Ectodermal cell (in vitro differentiated cells): Measurements from ENCODE around the gene FNDC3B.

Source experiments
- H3K27ac ChIP-seq: 2 replicates; pipeline ENCODE4 v1.7.0; 2013; ENCODE audit warnings: mild to moderate bottlenecking, low read depth, low read length; ENCODE audit not compliant: insufficient read depth, poor library complexity, severe bottlenecking
- H3K27me3 ChIP-seq: 2 replicates; pipeline ENCODE4 v1.7.0; 2013; ENCODE audit warnings: mild to moderate bottlenecking, low read length; ENCODE audit not compliant: insufficient read depth, control insufficient read depth, poor library complexity, severe bottlenecking
- H3K36me3 ChIP-seq: one replicate; pipeline ENCODE4 v1.7.0; 2013; ENCODE audit warnings: low read length; ENCODE audit not compliant: control insufficient read depth, insufficient read depth
- H3K4me1 ChIP-seq: one replicate; pipeline ENCODE4 v1.7.0; 2013; ENCODE audit warnings: low read length; ENCODE audit not compliant: control insufficient read depth, insufficient read depth
- H3K4me3 ChIP-seq: 2 replicates; pipeline ENCODE4 v1.7.0; 2013; ENCODE audit warnings: low read depth, low read length, control low read depth; ENCODE audit not compliant: insufficient read depth
- H3K9me3 ChIP-seq: 2 replicates; pipeline ENCODE4 v1.7.0; 2013; ENCODE audit warnings: mild to moderate bottlenecking, low read length, moderate library complexity; ENCODE audit not compliant: control insufficient read depth
- WGBS, 2 experiments: methylation state at CpG; one replicate each; pipeline ENCODE4 v1.1.7; 2013; ENCODE audit warnings: missing lambda C conversion rate in 2 of 2; 5-methylcytosine and 5-hydroxymethylcytosine counted together

FNDC3B gene

DNA sequence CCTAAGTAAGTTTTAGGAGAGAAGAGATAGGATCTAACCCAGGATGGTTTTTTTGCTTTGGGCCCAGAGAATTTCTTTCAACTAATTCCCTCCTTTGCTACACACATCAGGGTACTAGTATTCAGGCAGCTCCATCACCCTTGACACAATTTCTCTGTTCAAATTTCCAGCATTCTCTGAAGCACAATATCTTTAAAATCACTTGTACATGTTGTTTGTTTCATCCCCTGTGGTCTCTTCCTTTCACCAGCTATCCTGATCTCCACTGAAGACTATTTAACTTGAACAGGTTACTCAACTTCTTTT, 32.4 kb upstream of the FNDC3B start:
- no peak overlapping the region for H3K27ac ChIP-seq
- no peaks in the 10 kb centered on the region for H3K9me3 ChIP-seq
- no peaks in the 10 kb centered on the region for H3K27me3 ChIP-seq
- no peaks in the 10 kb centered on the region for H3K4me1 ChIP-seq
- no peak overlapping the region for H3K4me3 ChIP-seq
- no peaks in the 10 kb centered on the region for H3K36me3 ChIP-seq

DNA sequence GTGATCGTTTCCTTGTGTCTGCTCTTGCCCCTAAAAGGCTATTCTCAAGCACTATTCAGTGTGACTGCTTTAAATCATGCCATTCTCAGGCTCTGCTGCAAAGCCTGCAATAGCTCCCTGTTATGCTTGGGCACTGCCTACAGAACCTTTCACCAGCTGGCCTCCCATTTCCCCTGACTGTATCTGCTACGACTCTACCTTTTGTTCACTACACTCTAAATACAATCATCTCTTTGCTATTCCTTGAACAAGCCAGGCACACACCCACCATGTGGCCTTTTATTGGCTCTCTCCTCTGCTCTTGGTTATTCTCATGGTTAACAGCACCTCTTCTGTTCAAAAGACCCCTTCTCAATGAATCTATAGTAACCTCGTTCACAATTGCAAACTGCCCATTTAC, 29.6 kb upstream of the FNDC3B start:
- no peaks in the 10 kb centered on the region for H3K36me3 ChIP-seq
- no peak overlapping the region for H3K27ac ChIP-seq
- H3K4me3 ChIP-seq: no peak overlapping the region
- no peaks in the 10 kb centered on the region for H3K4me1 ChIP-seq
- no peaks in the 10 kb centered on the region for H3K27me3 ChIP-seq
- H3K9me3 ChIP-seq: no peaks in the 10 kb centered on the region
- 29 to 30% methylated on average over 3 of the region's 3 CpGs for WGBS, 2 experiments

DNA sequence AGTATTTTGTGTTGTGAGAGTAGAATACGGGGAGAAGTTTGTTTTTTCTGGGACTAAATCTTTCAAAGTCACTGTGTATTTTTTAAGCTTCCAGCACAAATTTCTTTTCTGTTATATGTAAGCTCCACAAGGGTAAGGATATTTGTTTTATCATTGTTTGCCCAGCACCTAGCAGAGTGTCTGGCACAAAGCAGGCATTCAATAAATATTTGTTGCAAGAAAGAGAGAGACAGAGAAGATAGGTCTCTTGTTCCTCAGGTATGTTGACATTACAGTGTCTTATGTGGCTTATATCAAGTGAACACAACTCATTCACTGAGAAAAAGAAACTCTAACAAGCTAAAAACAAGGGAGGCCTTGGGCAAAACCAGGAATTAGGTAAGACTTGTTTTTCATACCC, 26.6 kb upstream of the FNDC3B start:
- Histone ChIP-seq H3K4me3 (no peak overlapping the region), H3K36me3 (no peaks in the 10 kb centered on the region), H3K27ac (no peak overlapping the region), H3K4me1 (no peaks in the 10 kb centered on the region), H3K9me3 (no peaks in the 10 kb centered on the region), H3K27me3 (no peaks in the 10 kb centered on the region)
- WGBS, 2 experiments: 91 to 92% methylated on average over 1 of the region's 1 CpG

DNA sequence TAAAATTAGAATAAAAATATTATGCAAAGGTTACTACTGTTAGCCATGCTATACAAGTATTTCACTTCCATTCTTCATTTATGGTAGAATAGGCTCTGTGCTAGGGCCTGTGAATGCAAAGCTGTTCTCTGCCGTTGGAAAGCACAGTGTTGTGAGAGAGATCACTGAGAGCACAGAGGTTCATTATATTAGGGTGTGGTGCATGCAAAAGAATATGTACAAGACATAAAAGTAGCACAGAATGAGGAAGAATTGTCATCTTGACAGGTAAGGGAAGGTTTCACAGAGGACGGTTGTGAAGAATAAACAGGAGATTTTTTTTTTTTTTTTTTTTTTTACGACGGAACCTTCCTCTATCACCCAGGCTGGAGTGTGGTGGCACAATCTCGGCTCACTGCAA, 25.2 kb upstream of the FNDC3B start:
- 93 to 98% methylated on average over 4 of the region's 5 CpGs for WGBS, 2 experiments
- no peak overlapping the region for H3K27ac ChIP-seq
- no peak overlapping the region for H3K4me3 ChIP-seq
- H3K27me3 ChIP-seq: no peaks in the 10 kb centered on the region
- no peaks in the 10 kb centered on the region for H3K36me3 ChIP-seq
- H3K9me3 ChIP-seq: no peaks in the 10 kb centered on the region
- no peaks in the 10 kb centered on the region for H3K4me1 ChIP-seq

DNA sequence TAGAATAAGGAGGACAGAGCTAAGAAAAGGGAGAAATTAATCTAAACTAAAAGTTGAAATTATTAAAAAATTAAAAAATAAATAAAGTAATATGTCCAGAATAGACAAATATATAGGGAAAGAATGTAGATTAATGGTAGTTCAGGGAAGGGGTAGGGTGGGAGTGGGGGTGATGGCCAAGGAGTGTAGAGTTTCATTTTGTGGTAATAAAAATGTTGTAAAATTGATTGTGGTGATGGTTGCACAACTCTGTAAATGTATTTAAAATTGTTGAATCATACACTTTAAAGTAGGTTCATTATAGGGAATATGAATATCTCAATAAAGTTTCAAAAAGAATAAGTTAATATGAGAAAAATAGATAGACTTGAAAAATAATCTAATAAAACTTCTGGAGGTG, 21.0 kb upstream of the FNDC3B start:
- Histone ChIP-seq H3K27ac (no peak overlapping the region), H3K9me3 (no peaks in the 10 kb centered on the region), H3K4me3 (no peak overlapping the region), H3K27me3 (no peaks in the 10 kb centered on the region), H3K4me1 (no peaks in the 10 kb centered on the region), H3K36me3 (no peaks in the 10 kb centered on the region)

DNA sequence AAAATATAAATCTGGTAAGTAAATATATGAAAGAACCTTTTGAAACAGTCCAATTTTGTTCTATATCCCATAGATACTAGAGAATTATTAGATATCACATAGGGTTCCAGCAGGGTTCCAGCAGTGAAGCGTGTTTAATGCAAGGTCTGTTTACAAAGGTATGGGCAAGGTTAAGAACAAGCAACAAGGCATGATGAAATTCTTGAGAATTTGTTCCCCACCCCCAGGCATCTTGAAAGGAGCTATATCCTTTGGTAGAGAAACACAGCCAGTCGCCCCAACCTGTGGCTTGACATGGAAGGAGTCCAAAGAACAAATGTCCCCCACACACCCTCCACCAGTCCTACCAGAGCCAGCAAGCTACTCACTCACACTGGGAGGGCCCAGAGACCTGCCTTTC, 18.6 kb upstream of the FNDC3B start:
- no peaks in the 10 kb centered on the region for H3K36me3 ChIP-seq
- H3K27me3 ChIP-seq: no peaks in the 10 kb centered on the region
- no peak overlapping the region for H3K4me3 ChIP-seq
- 90 to 93% methylated on average over 2 of the region's 2 CpGs for WGBS, 2 experiments
- no peak overlapping the region for H3K27ac ChIP-seq
- no peaks in the 10 kb centered on the region for H3K4me1 ChIP-seq
- H3K9me3 ChIP-seq: no peaks in the 10 kb centered on the region

DNA sequence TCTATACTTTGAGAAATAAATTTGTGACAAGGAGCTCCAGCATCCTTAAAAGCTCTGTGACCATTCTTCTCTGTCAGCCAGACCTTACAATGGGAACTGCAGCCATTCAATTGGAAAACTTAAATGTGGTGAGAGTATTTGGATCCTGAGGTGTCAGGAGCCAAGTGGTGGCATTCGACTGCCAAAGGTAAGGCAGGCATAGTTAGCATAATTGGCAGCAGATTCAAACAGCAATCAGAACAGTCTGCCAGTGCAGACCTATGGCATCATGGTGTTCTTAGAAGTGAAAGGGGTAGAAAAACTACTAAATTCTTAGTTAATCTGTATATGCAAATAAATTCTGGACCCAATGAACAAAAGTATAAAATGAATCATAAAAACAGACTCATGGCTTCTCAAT, 18.2 kb upstream of the FNDC3B start:
- 83 to 87% methylated on average over 1 of the region's 1 CpG for WGBS, 2 experiments
- no peaks in the 10 kb centered on the region for H3K9me3 ChIP-seq

DNA sequence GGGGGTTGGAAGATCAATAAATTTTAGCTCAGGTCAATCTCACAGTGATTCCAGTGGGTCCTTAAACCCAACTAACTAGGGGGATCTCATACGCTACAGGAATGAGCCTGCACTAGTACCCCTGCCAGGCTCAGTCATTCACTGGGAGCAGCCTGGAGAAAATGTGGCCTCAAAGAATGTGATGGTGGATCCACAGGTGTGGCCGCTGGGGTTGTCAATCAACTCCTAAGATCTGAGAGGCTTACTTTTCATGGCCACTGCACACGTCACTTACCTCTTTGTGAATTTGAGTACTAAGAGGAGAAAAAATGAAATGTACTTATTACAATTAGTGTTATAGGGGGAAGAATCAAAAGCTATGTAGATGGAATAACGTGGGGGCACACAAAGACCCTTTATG, 17.5 kb upstream of the FNDC3B start:
- Histone ChIP-seq H3K36me3 (no peaks in the 10 kb centered on the region), H3K4me3 (no peak overlapping the region), H3K27me3 (no peaks in the 10 kb centered on the region), H3K9me3 (no peaks in the 10 kb centered on the region), H3K4me1 (no peaks in the 10 kb centered on the region), H3K27ac (no peak overlapping the region)
- 89 to 92% methylated on average over 4 of the region's 4 CpGs for WGBS, 2 experiments

More for the DNA sequence above, 18.2 kb upstream of the FNDC3B start:
- Histone ChIP-seq H3K36me3 (no peaks in the 10 kb centered on the region), H3K27ac (no peak overlapping the region), H3K4me3 (no peak overlapping the region), H3K27me3 (no peaks in the 10 kb centered on the region), H3K4me1 (no peaks in the 10 kb centered on the region)

DNA sequence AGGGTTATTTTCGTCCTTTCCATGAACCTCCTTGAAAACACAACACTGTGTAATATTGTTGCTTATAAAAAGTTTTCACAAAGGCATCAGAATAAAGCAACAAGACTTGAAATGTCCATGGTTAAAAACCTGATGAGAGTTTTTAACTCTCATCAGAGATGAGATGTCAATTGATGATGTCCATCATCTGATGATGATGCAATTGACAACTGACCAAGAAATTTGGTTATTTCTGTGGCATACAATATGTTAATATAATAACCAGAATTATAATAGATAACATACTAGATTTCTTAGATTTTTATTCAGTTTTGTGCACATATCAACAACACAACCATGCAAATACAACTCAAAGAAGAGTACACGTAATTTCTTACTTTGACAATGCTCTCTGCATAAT, 15.5 kb upstream of the FNDC3B start:
- no peaks in the 10 kb centered on the region for H3K27me3 ChIP-seq
- 75 to 96% methylated on average over 1 to 2 of the region's 2 CpGs for WGBS, 2 experiments

DNA sequence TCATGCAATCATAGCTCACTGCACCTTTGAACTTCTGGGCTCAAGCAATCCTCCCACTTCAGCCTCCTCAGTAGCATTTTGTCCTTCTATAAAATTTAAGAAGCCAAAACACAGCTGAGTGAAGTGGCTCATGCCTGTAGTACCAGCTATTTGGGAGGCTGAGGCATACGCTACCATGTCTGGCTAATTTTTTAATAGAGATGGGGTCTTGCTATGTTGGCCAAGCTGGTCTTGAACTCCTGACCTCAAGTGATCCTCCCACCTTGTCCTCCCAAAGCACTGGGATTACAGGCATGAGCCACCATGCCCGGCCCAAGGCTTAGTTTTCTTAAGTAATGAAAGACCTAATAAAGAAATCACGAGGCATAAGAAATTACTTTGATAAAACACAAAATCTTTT, 14.7 kb upstream of the FNDC3B start:
- Histone ChIP-seq H3K27ac (no peak overlapping the region), H3K27me3 (no peaks in the 10 kb centered on the region), H3K36me3 (no peaks in the 10 kb centered on the region), H3K4me3 (no peak overlapping the region), H3K4me1 (no peaks in the 10 kb centered on the region), H3K9me3 (no peaks in the 10 kb centered on the region)
- WGBS, 2 experiments: 93 to 95% methylated on average over 2 of the region's 3 CpGs

More for the DNA sequence above, 15.5 kb upstream of the FNDC3B start:
- no peaks in the 10 kb centered on the region for H3K9me3 ChIP-seq
- no peaks in the 10 kb centered on the region for H3K36me3 ChIP-seq
- H3K27ac ChIP-seq: no peak overlapping the region
- H3K4me1 ChIP-seq: no peaks in the 10 kb centered on the region
- H3K4me3 ChIP-seq: no peak overlapping the region

DNA sequence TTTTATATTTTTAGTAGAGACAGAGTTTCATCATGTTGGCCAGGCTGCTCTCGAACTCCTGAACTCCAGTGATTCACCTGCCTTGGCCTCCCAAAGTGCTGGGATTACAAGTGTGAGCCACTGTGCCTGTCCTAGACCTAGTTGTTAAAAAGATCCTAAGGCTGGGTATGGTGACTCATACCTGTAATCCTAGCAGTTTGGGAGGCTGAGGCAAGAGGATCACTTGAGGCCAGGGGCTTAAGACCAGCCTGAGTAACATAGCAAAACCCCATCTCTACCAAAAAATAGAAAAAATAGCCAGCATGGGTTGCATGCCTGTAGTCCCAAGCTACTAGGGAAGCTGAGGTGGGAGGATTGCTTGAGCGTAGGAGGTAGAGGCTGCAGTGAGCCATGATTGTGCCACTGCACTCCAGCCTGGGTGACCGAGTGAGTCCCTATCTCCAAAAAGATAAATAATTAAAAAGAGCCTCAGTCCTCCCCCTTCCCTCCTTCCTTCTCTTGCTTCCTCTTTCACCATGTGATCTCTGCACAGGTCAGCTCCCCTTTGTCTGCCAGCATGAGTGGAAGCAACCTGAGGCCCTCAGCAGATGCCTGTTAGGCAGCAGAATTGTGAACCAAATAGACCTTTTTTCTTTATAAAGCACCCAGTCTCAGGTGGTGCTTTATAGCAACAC, 9.8 kb upstream of the FNDC3B start:
- H3K27me3 ChIP-seq: no peaks in the 10 kb centered on the region

More for the DNA sequence above, 9.8 kb upstream of the FNDC3B start:
- Histone ChIP-seq H3K36me3 (no peaks in the 10 kb centered on the region), H3K4me3 (no peak overlapping the region), H3K9me3 (no peaks in the 10 kb centered on the region), H3K4me1 (no peaks in the 10 kb centered on the region), H3K27ac (no peak overlapping the region)
- 95% methylated on average over 3 of the region's 3 CpGs for WGBS, 2 experiments
